Left ventricle myocardium inferior (tissue), 1 donor: ENCODE results near the gene MAFG. TPM values are rescaled to one million over a fixed set of nuclear protein-coding genes. Genes with fewer than 3 reads are reported as not detected.

Experiments used
- DNase-seq: peaks from one replicate; pipeline ENCODE4 v3.0.0-alpha.2; 2020
- H3K27ac ChIP-seq: fragments of 200-600 bp; replicated peaks from 2 replicates; pipeline ENCODE4 v1.8.0; 2021
- H3K27me3 ChIP-seq: fragments of 200-600 bp; 2 replicates; pipeline ENCODE4 v1.8.0; 2021; ENCODE audit warnings: low read depth
- H3K36me3 ChIP-seq: fragments of 200-600 bp; 2 replicates; pipeline ENCODE4 v1.8.0; 2021
- H3K4me1 ChIP-seq: fragments of 200-600 bp; 2 replicates; pipeline ENCODE4 v1.8.0; 2021
- H3K4me3 ChIP-seq: fragments of 200-600 bp; 2 replicates; pipeline ENCODE4 v1.8.0; 2021; ENCODE audit warnings: mild to moderate bottlenecking, moderate library complexity
- H3K9me3 ChIP-seq: fragments of 200-600 bp; replicated peaks from 2 replicates; pipeline ENCODE4 v1.8.0; 2021
- CTCF ChIP-seq: fragments of 200-600 bp; IDR thresholded peaks from 2 replicates; pipeline ENCODE4 v1.8.0; 2021; ENCODE audit warnings: antibody characterized with exemption, mild to moderate bottlenecking, borderline replicate concordance
- intact Hi-C: fragments of 100-400 bp; cut with micrococcal nuclease; formaldehyde crosslinking; loops from one replicate; pipeline ENCODE4 v1.11.0; 2022
- total RNA-seq: library from RNA; stranded (reverse); fragmentation: NEBNext Ultra II Directional; extraction: Animal tissue kit (Norgen Biotek cat#: 25700); gene quantifications from one replicate; pipeline ENCODE4 v1.2.1, GENCODE V29; 2021
- donor health status: DM: no; HTN: yes; CAD: no; lungs with severe emphysema.

The MAFG gene
- total RNA-seq, 1 donor from 2014 or later = 24.3 TPM

DNA sequence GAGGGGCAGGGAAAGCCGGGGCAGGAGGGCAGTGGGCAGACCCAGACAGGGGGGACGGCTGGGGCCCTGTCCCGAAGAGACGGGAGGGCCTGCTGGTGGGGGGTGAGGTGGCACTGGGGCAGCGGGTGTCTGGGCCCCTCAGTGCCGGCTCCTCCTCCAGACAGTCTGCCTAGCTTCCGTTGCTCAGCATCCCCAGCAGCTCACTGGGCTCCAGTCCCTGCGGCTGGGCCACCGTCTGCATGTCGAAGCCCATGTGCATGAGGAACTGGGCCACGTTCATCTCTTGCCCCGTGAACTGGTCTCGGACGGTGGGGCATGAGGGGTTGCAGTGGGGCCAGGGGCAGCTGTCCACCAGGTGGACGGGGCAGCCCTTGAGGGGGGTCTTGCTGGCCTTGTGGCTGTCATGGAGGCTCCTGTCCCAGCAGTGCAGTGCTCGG, 25.3 kb upstream of the MAFG start:
- Histone ChIP-seq H3K27me3 (peaks cover 45% of the 10 kb centered on the region), H3K27ac (no peak overlapping the region), H3K4me3 (no peak overlapping the region), H3K9me3 (no peaks in the 10 kb centered on the region), H3K36me3 (no peaks in the 10 kb centered on the region), H3K4me1 (no peaks in the 10 kb centered on the region)
- DNase-seq = no peak
- intact Hi-C loops = no loop called here
- TF ChIP-seq CTCF = no peak

DNA sequence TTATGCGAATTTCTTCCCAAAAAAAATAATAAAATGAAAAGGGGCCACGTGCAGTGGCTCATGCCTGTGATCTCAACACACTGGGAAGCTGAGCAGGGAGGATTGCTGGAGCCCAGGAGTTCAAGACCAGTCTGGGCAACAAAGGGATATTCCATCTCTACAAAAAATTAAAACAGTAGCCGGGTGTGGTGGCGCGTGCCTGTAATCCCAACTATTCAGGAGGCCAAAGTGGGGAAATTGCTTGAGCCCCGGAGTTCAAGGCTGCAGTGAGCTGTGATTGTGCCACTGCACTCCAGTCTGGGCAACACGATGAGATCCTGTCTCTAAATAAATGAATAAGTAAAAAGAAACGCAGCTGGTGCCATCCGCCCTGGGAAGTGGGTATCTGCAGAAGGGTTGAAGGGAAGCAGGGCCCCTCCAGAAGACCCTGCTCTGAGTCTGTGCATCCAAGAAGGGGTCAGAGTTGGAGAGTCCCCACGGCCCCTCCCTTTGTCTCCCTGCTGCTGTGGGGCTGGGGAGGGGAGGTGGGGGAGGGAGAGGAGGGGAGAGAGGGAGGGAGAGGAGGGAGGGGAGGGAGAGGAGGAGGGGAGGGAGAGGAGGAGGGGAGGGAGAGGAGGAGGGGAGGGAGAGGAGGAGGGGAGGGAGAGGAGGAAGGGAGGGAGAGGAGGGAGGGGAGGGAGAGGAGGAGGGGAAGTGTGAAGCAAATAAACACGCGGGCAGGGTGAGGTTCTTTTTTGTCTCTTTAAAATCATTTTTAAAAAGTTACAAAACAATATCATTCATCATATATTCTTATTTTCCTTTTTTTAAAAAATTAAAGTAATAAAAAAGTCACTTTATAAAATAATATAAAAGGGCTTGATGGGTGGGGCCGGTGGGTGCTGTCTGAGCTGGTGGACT, 24.5 kb upstream of the MAFG start:
- no peaks in the 10 kb centered on the region for H3K36me3 ChIP-seq
- H3K27me3 ChIP-seq = peaks cover 37% of the 10 kb centered on the region
- no peak overlapping the region for H3K4me3 ChIP-seq
- no peaks in the 10 kb centered on the region for H3K4me1 ChIP-seq
- H3K9me3 ChIP-seq = no peaks in the 10 kb centered on the region
- DNase-seq = no peak
- intact Hi-C loops = no loop called here
- no peak overlapping the region for H3K27ac ChIP-seq
- no peak for TF ChIP-seq CTCF

DNA sequence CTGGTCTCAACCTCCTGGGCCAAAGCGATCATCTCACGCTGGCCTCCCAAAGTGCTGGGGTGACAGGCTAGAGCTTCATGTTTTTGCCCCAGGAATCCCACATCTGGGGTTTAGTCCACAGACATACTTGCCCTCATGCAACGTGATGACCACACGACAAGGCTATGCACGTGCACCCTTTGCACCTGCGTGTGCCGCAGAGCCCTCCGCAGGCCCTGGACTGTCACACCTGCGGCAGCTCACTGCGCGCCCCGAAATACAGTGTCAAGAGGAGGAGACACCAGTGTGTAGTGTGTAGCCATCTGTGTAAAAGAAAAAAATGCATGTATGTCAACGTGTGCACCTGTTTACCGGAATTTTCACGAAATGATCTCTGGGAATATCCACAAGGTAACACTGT, 23.0 kb upstream of the MAFG start:
- intact Hi-C loops = no loop called here
- TF ChIP-seq CTCF = no peak
- no peaks in the 10 kb centered on the region for H3K36me3 ChIP-seq
- H3K9me3 ChIP-seq = no peaks in the 10 kb centered on the region
- peaks cover 29% of the 10 kb centered on the region for H3K27me3 ChIP-seq
- no peak overlapping the region for H3K27ac ChIP-seq
- no peak overlapping the region for H3K4me3 ChIP-seq
- DNase-seq = no peak
- no peaks in the 10 kb centered on the region for H3K4me1 ChIP-seq

DNA sequence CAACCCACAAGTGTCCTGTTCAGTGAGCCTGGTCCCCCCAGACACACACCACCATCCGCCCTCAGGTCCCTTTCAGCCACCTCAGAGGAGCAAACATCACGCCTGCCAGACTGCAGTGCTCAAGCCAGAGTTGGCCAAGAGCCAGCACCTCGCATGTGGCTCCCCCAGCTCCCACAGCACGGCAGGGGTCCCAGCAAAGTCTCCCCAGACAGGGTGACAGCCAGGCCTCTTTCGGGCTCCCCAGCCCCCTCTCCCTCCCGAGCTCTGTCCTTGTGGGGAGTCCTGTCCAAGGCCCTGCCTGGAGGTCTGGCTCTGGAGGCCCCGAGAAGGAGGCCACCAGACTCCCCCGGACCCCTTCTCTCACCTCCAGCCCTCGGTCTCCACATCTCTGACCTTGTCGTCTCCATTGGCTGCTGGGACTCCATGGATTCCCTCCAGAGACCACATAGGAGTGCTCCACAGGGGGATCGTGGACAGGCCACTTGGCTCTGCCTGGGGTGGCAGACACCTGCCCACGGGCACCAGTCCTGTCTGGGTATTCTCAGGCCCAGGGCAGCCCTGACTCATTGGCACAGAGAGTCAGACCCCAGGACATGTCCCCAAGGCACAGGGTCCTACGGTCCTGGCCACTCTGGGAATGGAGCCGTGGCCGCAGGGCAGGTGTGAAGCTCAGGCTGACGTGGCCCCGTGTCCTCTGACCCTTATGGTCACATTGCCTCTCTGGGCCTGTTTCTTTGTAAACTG, 21.3 kb upstream of the MAFG start:
- Histone ChIP-seq H3K4me1 (no peaks in the 10 kb centered on the region), H3K4me3 (no peak overlapping the region), H3K9me3 (no peaks in the 10 kb centered on the region), H3K36me3 (no peaks in the 10 kb centered on the region), H3K27me3 (peaks cover 25% of the 10 kb centered on the region), H3K27ac (no peak overlapping the region)
- intact Hi-C loops = no loop called here
- DNase-seq = no peak
- no peak for TF ChIP-seq CTCF

DNA sequence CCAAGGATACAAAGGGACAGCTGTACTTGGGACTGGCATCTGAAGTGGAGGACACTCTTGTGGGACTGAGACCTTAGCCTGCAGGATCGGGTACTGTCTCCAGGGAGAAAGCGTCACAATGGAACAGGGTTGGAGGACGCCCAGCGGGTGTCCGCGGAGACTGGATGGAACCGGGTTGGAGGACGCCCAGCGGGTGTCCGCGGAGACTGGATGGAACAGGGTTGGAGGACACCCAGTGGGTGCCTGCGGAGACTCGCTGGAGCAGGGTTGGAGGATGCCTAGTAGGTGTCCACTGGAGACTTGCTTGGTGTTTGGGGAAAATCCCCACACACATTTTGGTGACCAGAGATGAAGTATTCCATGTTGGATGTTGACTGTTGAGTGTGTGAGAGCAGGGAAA, 19.7 kb upstream of the MAFG start, which contains the start of gene MYADML2:
Gene MYADML2 (minus strand): TSS at position 45 of the 400 bp plus-strand sequence. CDS start 5,492 bp downstream, outside the sequence.
- intact Hi-C loops = no loop called here
- H3K4me3 ChIP-seq = no peak within 1 kb of the TSS
- no peak for TF ChIP-seq CTCF
- H3K9me3 ChIP-seq = no peaks in the 10 kb centered on the region
- no peak for DNase-seq
- no peaks in the 10 kb centered on the region for H3K4me1 ChIP-seq
- H3K27ac ChIP-seq = no peak within 1 kb of the TSS
- peaks cover 22% of the 10 kb centered on the region for H3K27me3 ChIP-seq
- H3K36me3 ChIP-seq = no peaks in the 10 kb centered on the region
